HCT116 (cell line): ENCODE data around the gene DCAF6. TPM values are rescaled to one million over a fixed set of nuclear protein-coding genes. Genes with fewer than 3 reads are reported as not detected.

Source experiments
- ATAC-seq: fragments of 200-7000 bp; cut with Tn5 transposase; 2 replicates; pipeline ENCODE4 v1.9.1; 2020; ENCODE audit warnings: mild to moderate bottlenecking, moderate library complexity
- BruUV-seq: library from RNA; stranded (reverse); fragments of 400-500 nt; replicated peaks from 2 replicates; lab custom pipeline; 2021; lab: Mats Ljungman, UMichigan
- CTCF ChIA-PET: fragments of 300-600 bp; sonication (Branson Sonifier 250); formaldehyde crosslinking; loops from one replicate; lab custom pipeline; 2021; ENCODE audit warnings: antibody characterized with exemption; lab: Charles Lee
- POLR2A ChIA-PET: fragments of 300-600, 350-600 bp; sonication (Branson Sonifier 250); formaldehyde crosslinking; loops from one replicate; lab custom pipeline; 2021; ENCODE audit warnings: antibody characterized with exemption; lab: Charles Lee
- RAD21 ChIA-PET, 2 experiments: fragments of 300-600 bp; sonication (Branson Sonifier 250); formaldehyde crosslinking; loops; one replicate each; lab custom pipeline; 2023; ENCODE audit warnings: low total read pairs in 2 of 2; ENCODE audit not compliant: uncharacterized antibody in 2 of 2, unreplicated experiment in 2 of 2, low non-redundant PET in 1 of 2; lab: Charles Lee
- DNase-seq: peaks from one replicate; pipeline ENCODE4 v3.0.0-alpha.2; 2010; ENCODE audit warnings: low read depth, low spot score
- H2AFZ ChIP-seq: fragments of 200-600 bp; shearing (Covaris generic), sonication (generic); 2 replicates; pipeline ENCODE4 v1.6.1; 2017; ENCODE audit warnings: low read depth, mixed run types, mixed read lengths, antibody characterized with exemption, low read length; ENCODE audit not compliant: poor library complexity, severe bottlenecking
- H3K27ac ChIP-seq: 2 replicates; pipeline ENCODE4 v1.5.1; 2012; ENCODE audit warnings: low read depth, low read length
- H3K27me3 ChIP-seq: fragments of 200-600 bp; sonication (generic); 2 replicates; pipeline ENCODE4 v1.6.1; 2016; ENCODE audit warnings: mixed run types, low read length, mixed read lengths; ENCODE audit not compliant: insufficient read depth
- H3K36me3 ChIP-seq, 2 experiments: fragments of 200-500 bp in 1 of 2; fragments of 200-600 bp in 1 of 2; sonication (Bioruptor generic) in 1 of 2; sonication (generic) in 1 of 2; 2 replicates each; pipeline versions ENCODE4 v1.5.1 to v1.6.1; 2014 to 2016; ENCODE audit warnings: low read length in 2 of 2, inconsistent platforms in 1 of 2, mixed read lengths in 1 of 2, mixed run types in 1 of 2; ENCODE audit not compliant: insufficient read depth in 2 of 2, control insufficient read depth in 1 of 2
- H3K4me1 ChIP-seq, 2 experiments: fragments of 200-600 bp in 1 of 2; sonication (generic) in 1 of 2; 2 replicates each; pipeline versions ENCODE4 v1.5.1 to v1.6.1; 2012 to 2017; ENCODE audit warnings: low read length in 2 of 2, inconsistent platforms in 1 of 2, mild to moderate bottlenecking in 1 of 2, mixed read lengths in 1 of 2, mixed run types in 1 of 2, moderate library complexity in 1 of 2; ENCODE audit not compliant: insufficient read depth in 2 of 2, control insufficient read depth in 1 of 2
- H3K4me2 ChIP-seq: fragments of 200-600 bp; sonication (generic); 2 replicates; pipeline ENCODE4 v1.6.1; 2017; ENCODE audit warnings: mixed run types, low read length, mixed read lengths
- H3K4me3 ChIP-seq, 2 experiments: fragments of 200-600 bp in 1 of 2; sonication (generic) in 1 of 2; replicated peaks in 1 of 2; 2 replicates each; pipeline ENCODE4 v1.5.1; 2011 to 2016; ENCODE audit warnings: low read length in 2 of 2, control low read depth in 1 of 2, low read depth in 1 of 2, mild to moderate bottlenecking in 1 of 2, mixed read lengths in 1 of 2, mixed run types in 1 of 2
- H3K79me2 ChIP-seq: fragments of 200-600 bp; sonication (generic); 2 replicates; pipeline ENCODE4 v1.6.1; 2017; ENCODE audit warnings: mild to moderate bottlenecking, mixed run types, low read length, moderate library complexity, mixed read lengths; ENCODE audit not compliant: insufficient read depth
- H3K9ac ChIP-seq: fragments of 200-600 bp; sonication (generic); 2 replicates; pipeline ENCODE4 v1.6.1; 2016; ENCODE audit warnings: low read length, mixed read lengths
- H3K9me2 ChIP-seq: fragments of 200-600 bp; sonication (generic), shearing (Covaris generic); 2 replicates; pipeline ENCODE4 v1.6.1; 2017; ENCODE audit warnings: mixed run types, mild to moderate bottlenecking, moderate library complexity; ENCODE audit not compliant: insufficient read depth
- H3K9me3 ChIP-seq, 2 experiments: fragments of 200-500 bp in 1 of 2; fragments of 200-600 bp in 1 of 2; sonication (Bioruptor generic) in 1 of 2; sonication (generic) in 1 of 2; 2 replicates each; pipeline ENCODE4 v1.6.1; 2014 to 2017; ENCODE audit warnings: low read length in 2 of 2, mixed read lengths in 2 of 2, inconsistent platforms in 1 of 2, low read depth in 1 of 2, mild to moderate bottlenecking in 1 of 2, mixed run types in 1 of 2, moderate library complexity in 1 of 2; ENCODE audit not compliant: control insufficient read depth in 1 of 2, insufficient read depth in 1 of 2
- H4K20me1 ChIP-seq: fragments of 200-600 bp; sonication (generic), shearing (Covaris generic); 2 replicates; pipeline ENCODE4 v1.6.1; 2017; ENCODE audit warnings: mixed run types, mild to moderate bottlenecking, moderate library complexity; ENCODE audit not compliant: insufficient read depth
- CBX3 ChIP-seq: IDR thresholded peaks from 2 replicates; pipeline ENCODE4 v1.6.1; 2012; ENCODE audit warnings: low read depth
- EZH2phosphoT487 ChIP-seq: fragments of 200-600 bp; IDR thresholded peaks from 2 replicates; pipeline ENCODE4 v1.6.1; 2018; ENCODE audit warnings: antibody characterized with exemption, borderline replicate concordance
- POLR2AphosphoS5 ChIP-seq: IDR thresholded peaks from 2 replicates; pipeline ENCODE4 v1.6.1; 2011; ENCODE audit warnings: mild to moderate bottlenecking, low read depth, low read length, moderate library complexity
- RAD21 ChIP-seq: IDR thresholded peaks from 2 replicates; pipeline ENCODE4 v1.6.1; 2012; ENCODE audit warnings: low read depth, mild to moderate bottlenecking
- SIN3A ChIP-seq: IDR thresholded peaks from 2 replicates; pipeline ENCODE4 v1.6.1; 2012; ENCODE audit warnings: low read depth
- SP1 ChIP-seq: IDR thresholded peaks from 2 replicates; pipeline ENCODE4 v1.6.1; 2012; ENCODE audit warnings: low read depth
- intact Hi-C: fragments of 100-400 bp; cut with micrococcal nuclease; formaldehyde crosslinking; loops from 2 replicates; pipeline ENCODE4 v1.10.0; 2022
- total RNA-seq: library from RNA; stranded (reverse); gene quantifications from one replicate; pipeline ENCODE4 v1.2.1, GENCODE V29; 2021; ENCODE audit not compliant: unreplicated experiment
- TF ChIP-seq, protein P1 (sequence below): IDR thresholded peaks from 2 replicates; pipeline ENCODE4 v1.6.1; 2012
- TF ChIP-seq, protein P2 (sequence below): IDR thresholded peaks from 2 replicates; pipeline ENCODE4 v1.6.1; 2012

The DCAF6 gene
- total RNA-seq, 1 experiment from 2014 or later: 34.2 TPM

DNA sequence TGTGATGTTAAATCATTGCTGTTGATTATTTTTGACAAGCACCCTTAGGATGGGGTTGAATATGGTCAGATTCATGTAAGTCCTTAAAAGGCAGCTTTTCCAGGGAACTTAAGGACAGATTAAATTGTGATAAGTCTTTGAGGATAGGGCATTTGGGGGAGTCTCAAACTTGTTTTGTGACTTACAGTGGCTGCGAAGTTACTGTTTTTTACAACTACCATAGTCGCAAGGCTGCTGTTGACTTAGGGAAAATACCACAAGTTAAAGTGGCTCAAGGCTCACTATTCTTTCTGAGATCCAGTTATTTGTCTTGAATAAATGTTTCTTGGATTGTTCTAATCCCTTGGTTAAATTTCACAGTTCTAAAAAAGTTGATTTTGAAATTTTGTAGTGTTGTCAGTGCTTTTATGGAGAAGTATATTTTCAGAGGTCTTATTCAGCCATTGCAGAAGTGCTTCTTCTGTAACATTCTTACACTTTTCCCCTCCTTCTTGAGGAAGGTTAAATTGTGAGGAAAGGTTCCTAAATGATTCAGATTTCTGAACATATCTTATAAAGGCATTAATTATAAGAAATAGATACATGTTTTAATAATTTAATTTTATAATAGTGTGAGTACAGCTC is 47.4 kb downstream of the DCAF6 start (continued):
- TF ChIP-seq, protein P1, sequence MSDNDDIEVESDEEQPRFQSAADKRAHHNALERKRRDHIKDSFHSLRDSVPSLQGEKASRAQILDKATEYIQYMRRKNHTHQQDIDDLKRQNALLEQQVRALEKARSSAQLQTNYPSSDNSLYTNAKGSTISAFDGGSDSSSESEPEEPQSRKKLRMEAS: no peak
- TF ChIP-seq, protein P2, sequence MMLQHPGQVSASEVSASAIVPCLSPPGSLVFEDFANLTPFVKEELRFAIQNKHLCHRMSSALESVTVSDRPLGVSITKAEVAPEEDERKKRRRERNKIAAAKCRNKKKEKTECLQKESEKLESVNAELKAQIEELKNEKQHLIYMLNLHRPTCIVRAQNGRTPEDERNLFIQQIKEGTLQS: no peak
- no peak for TF ChIP-seq CBX3
- no peak for TF ChIP-seq SIN3A

DNA sequence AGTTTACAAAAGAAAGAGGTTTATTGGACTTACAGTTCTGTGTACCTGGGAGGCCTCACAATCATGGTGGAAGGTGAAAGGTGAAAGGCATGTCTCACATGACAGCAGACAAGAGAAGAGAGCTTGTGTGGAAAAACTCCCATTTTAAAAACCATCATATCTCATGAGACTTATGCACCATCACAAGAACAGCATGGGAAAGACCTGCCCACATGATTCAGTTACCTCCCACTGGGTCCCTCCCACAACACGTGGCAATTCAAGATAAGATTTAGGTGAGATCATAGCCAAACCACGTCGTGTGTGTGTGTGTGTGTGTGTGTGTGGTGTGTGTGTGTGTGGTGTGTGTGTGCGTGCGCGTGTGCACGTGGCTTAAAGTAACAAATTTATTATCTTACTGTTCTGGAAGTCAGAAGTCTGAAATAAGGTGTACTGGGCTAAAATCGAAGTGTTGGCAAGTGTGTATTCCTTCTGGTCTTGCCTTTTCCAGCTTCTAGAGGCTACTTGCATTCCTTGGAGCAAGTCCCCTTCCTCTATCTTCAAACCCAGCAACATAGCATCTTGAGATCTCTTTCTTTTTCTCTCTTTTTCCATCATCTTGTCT is 48.5 kb downstream of the DCAF6 start:
- ChIA-PET RAD21 (no interaction called here), POLR2A (no interaction called here)
- H3K4me3 ChIP-seq: no peak overlapping the region
- no peak for DNase-seq
- H4K20me1 ChIP-seq: no peaks in the 10 kb centered on the region
- H3K79me2 ChIP-seq: peaks cover 6% of the 10 kb centered on the region; the same call in 1 of the 2 replicates
- no peak for ATAC-seq
- BruUV-seq: no TSS peak
- H3K4me1 ChIP-seq: 0 out of 4 replicates have a peak, but pooled peaks cover 0 to 6% of the 10 kb centered on the region in 2 experiments
- H3K36me3 ChIP-seq: no peaks in the 10 kb centered on the region
- no peak overlapping the region for H3K4me2 ChIP-seq
- no peaks in the 10 kb centered on the region for H3K9me2 ChIP-seq
- no peaks in the 10 kb centered on the region for H3K27me3 ChIP-seq
- TF ChIP-seq EZH2phosphoT487 (no peak), SP1 (no peak), RAD21 (no peak), POLR2AphosphoS5 (no peak)
- TF ChIP-seq, all 23 proteins: peak for 0
- CTCF ChIA-PET: no interaction called here
- Histone ChIP-seq H3K9ac (no peak overlapping the region), H3K27ac (no peak overlapping the region), H3K9me3 (no peaks in the 10 kb centered on the region), H2AFZ (no peak overlapping the region)
- intact Hi-C loops: no loop called here
